ENCODE data around the gene BMPER.

DNA sequence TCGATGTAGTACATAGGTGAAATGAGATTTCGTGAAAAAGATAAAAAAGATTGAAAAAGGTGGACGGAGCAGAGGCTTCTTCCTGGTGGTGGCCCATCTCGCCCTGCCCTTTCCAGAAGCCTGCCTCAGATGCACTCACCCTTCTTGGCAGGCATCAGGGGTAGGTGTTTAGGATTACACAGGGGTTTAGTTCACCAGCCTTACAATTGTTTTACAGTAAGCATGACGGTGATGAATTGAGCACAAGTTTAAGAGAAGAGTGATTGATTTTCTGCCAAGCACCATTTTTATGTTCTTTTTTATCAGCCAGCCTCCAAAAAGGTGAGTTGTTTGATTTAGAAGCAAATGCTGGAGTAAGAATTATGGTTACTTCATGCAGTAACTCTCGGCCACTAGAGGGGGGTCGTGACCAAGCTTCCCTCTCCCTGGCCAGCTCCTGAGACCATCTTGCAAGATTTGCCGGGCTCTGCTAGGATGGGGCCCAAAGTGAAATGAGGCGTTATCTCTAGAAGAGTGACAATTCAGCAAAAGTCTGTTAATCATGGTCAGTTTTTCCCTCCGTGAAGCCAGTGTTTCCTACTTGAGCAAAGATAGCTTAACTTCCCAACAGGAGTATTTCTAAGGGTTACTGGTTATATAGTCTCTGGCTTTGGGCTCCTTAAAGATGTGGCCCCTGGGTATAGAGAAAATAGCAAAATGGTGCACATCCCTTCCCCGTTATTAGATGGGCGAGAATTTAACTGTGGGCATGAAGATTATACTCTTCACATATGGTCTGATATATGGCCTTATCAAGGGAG is 228.8 kb downstream of the BMPER start:
- TF ChIP-seq, protein P1, sequence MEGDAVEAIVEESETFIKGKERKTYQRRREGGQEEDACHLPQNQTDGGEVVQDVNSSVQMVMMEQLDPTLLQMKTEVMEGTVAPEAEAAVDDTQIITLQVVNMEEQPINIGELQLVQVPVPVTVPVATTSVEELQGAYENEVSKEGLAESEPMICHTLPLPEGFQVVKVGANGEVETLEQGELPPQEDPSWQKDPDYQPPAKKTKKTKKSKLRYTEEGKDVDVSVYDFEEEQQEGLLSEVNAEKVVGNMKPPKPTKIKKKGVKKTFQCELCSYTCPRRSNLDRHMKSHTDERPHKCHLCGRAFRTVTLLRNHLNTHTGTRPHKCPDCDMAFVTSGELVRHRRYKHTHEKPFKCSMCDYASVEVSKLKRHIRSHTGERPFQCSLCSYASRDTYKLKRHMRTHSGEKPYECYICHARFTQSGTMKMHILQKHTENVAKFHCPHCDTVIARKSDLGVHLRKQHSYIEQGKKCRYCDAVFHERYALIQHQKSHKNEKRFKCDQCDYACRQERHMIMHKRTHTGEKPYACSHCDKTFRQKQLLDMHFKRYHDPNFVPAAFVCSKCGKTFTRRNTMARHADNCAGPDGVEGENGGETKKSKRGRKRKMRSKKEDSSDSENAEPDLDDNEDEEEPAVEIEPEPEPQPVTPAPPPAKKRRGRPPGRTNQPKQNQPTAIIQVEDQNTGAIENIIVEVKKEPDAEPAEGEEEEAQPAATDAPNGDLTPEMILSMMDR (IDR thresholded peaks at IDR 0.05) = peak; percentile 7 to 69 (median 27)
- TF ChIP-seq POLR2A (IDR thresholded peaks at IDR 0.05) = no peak

All from testis (tissue), 2 donors.